PC-3 (cell line): Measurements from ENCODE around the gene PTPN20.
A peak's percentile ranks its signal among the peaks of the same experiment; 100 is the strongest.

Experiments used
- CTCF ChIP-seq: fragments of 300-600 bp; sonication (generic); conservative IDR thresholded peaks from 2 replicates; pipeline ENCODE4 v1.5.1; 2017; ENCODE audit warnings: antibody characterized with exemption, low read depth, mild to moderate bottlenecking, low read length
- EZH2phosphoT487 ChIP-seq: fragments of 300-600 bp; sonication (generic); IDR thresholded peaks from 2 replicates; pipeline ENCODE4 v1.6.1; 2018; ENCODE audit warnings: mild to moderate bottlenecking, antibody characterized with exemption, low read length, borderline replicate concordance

- TF ChIP-seq CTCF (peak; percentile 59), EZH2phosphoT487 (no peak)
These were observed 81.8 kb downstream of the PTPN20 start for GRCh38 chr10:46992803-46993561.
